ENCODE results near the gene CPED1. TPM values are rescaled to one million over a fixed set of nuclear protein-coding genes. Genes with fewer than 3 reads are reported as not detected.
"Not testable (repeated sequence)": the region's sequence is repeated elsewhere in the genome, so short reads cannot be mapped to it uniquely, and the experiment has no call there.

The CPED1 gene
- total and polyA plus RNA-seq, 4 experiments from 2014 or later: 0.32 TPM; not detected in 3

DNA sequence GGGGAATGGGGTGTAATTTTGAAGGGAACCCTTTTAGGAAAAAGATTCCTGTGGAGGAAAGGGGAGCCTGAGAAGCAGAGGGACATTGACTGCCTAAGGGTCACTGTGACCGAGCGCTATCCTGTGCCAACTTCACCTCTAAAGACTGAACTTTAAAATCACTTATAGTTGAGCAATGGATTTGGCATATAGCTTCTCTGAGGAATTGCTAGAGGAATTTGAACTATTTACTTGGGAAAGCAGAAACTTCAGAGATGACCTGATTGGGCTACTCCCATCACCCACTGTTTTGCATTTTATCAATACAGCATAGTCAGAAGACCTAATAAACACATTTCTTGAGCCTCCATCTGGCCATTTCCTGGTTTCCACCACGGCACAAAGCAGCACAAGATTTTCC lies 316.6 kb downstream of the CPED1 start:
- H3K9me3 ChIP-seq (ENCODE audit: control insufficient read depth in 1 of 2, low read length in 2 of 2): no peaks in the 10 kb centered on the region
- no peak overlapping the region for H3K27ac ChIP-seq (ENCODE audit: low read depth, low read length)
- H3K36me3 Mint-ChIP-seq: no peaks in the 10 kb centered on the region
- no peaks in the 10 kb centered on the region for H3K4me1 Mint-ChIP-seq
- no peaks in the 10 kb centered on the region for H3K4me1 ChIP-seq (ENCODE audit: insufficient read depth, low read length)
- ChIA-PET POLR2A (ENCODE audit: partially characterized antibody) (no interaction called here), CTCF (ENCODE audit: partially characterized antibody) (interaction anchor here (1.2 kb wide), 1 partner anchor 16 kb away, joined by 3 read pairs; no protein-coding TSS in a partner anchor)
- H3K36me3 ChIP-seq (ENCODE audit: insufficient read depth, low read length): no peaks in the 10 kb centered on the region
- peaks cover 0 to 3% (median under 1%) of the 10 kb centered on the region in 8 donors for H3K9me3 Mint-ChIP-seq
- H3K27me3 Mint-ChIP-seq: peaks cover 3 to 10% of the 10 kb centered on the region in 2 donors
- DNase-seq: no peak
- no peak overlapping the region for H3K27ac Mint-ChIP-seq
- no peak overlapping the region for H3K4me3 ChIP-seq (ENCODE audit: low read length in 2 of 2)
- intact Hi-C loops (cut with micrococcal nuclease): no loop called here
- no peaks in the 10 kb centered on the region for H3K27me3 ChIP-seq (ENCODE audit: insufficient read depth, low read length)
- no peak overlapping the region for H3K4me3 Mint-ChIP-seq

DNA sequence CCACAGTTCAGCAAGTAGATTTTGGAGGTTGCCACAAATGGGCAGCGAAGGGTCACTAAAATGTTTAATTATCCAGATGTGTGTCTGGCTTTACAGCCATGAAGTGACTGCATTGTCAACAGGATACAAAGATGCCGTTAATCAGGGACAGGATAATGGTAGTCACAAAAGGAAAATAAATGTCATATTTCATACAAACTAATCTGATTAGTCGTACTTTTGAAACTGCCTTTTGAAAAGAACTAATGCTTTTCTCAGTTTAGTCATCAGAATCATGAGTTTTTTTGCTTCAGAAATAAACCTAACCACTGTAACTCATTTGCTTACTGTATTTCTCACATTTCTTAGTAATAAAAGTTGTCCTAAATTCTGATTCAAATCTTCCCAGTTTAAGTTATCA lies 318.1 kb downstream of the CPED1 start:
- Histone ChIP-seq H3K27me3 (ENCODE audit: insufficient read depth, low read length) (no peaks in the 10 kb centered on the region), H3K27ac (ENCODE audit: low read depth, low read length) (no peak overlapping the region), H3K4me3 (ENCODE audit: low read length in 2 of 2) (no peak overlapping the region), H3K36me3 (ENCODE audit: insufficient read depth, low read length) (no peaks in the 10 kb centered on the region), H3K4me1 (ENCODE audit: insufficient read depth, low read length) (no peaks in the 10 kb centered on the region), H3K9me3 (ENCODE audit: control insufficient read depth in 1 of 2, low read length in 2 of 2) (no peaks in the 10 kb centered on the region)
- ChIA-PET POLR2A (ENCODE audit: partially characterized antibody) (no interaction called here), CTCF (ENCODE audit: partially characterized antibody) (no interaction called here)
- H3K27me3 Mint-ChIP-seq: peaks cover 3 to 10% of the 10 kb centered on the region in 2 donors
- no peak overlapping the region for H3K27ac Mint-ChIP-seq
- H3K4me3 Mint-ChIP-seq: no peak overlapping the region
- intact Hi-C loops (cut with micrococcal nuclease): no loop called here
- DNase-seq: no peak
- no peaks in the 10 kb centered on the region for H3K4me1 Mint-ChIP-seq
- peaks cover 0 to 3% (median 2%) of the 10 kb centered on the region in 8 donors for H3K9me3 Mint-ChIP-seq
- H3K36me3 Mint-ChIP-seq: no peaks in the 10 kb centered on the region

DNA sequence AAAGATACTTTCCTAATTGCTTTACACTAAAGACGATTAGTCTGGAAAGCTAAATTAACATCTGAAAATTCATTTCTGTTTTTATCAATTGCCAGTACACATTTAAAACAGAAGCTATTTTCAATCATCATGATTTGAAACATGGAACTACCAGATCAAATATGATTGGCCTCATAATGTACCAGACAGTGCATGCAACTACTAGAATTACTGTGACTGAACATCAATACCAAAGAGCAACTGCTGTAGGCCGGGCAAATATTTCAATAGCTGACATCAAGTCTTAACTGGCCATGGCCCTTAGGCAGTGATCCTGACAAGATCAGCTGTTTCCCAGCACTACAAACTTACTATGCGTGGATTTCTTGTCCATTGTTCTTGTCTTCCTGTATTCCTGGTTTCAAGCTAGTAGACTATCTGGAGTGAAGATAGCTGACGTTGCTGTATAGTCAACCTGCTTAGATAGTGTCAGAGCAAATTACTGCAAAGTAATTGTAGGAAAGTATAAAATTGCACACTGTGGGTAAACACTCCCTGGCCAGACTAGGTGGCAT lies 318.6 kb downstream of the CPED1 start:
- Mint-ChIP-seq H3K27ac (no peak overlapping the region), H3K4me1 (no peaks in the 10 kb centered on the region), H3K36me3 (no peaks in the 10 kb centered on the region), H3K27me3 (peaks cover 3 to 10% of the 10 kb centered on the region in 2 donors), H3K4me3 (no peak overlapping the region), H3K9me3 (peaks cover 0 to 3% (median 2%) of the 10 kb centered on the region in 8 donors)
- ChIA-PET CTCF (ENCODE audit: partially characterized antibody) (no interaction called here), POLR2A (ENCODE audit: partially characterized antibody) (no interaction called here)
- Histone ChIP-seq H3K27ac (ENCODE audit: low read depth, low read length) (no peak overlapping the region), H3K27me3 (ENCODE audit: insufficient read depth, low read length) (no peaks in the 10 kb centered on the region), H3K4me3 (ENCODE audit: low read length in 2 of 2) (no peak overlapping the region), H3K4me1 (ENCODE audit: insufficient read depth, low read length) (no peaks in the 10 kb centered on the region), H3K36me3 (ENCODE audit: insufficient read depth, low read length) (no peaks in the 10 kb centered on the region), H3K9me3 (ENCODE audit: control insufficient read depth in 1 of 2, low read length in 2 of 2) (no peaks in the 10 kb centered on the region)
- no peak for DNase-seq
- intact Hi-C loops (cut with micrococcal nuclease): no loop called here

- Mint-ChIP-seq H3K9me3 (peaks cover 0 to 3% (median under 1%) of the 10 kb centered on the region in 8 donors), H3K27me3 (peaks cover 1 to 10% of the 10 kb centered on the region in 2 donors), H3K4me3 (no peak overlapping the region), H3K4me1 (no peaks in the 10 kb centered on the region), H3K36me3 (no peaks in the 10 kb centered on the region), H3K27ac (no peak overlapping the region)
- no peaks in the 10 kb centered on the region for H3K4me1 ChIP-seq (ENCODE audit: insufficient read depth, low read length)
- no peak for DNase-seq
- CTCF ChIA-PET (ENCODE audit: partially characterized antibody): no interaction called here
- intact Hi-C loops (cut with micrococcal nuclease): no loop called here
- no peak overlapping the region for H3K27ac ChIP-seq (ENCODE audit: low read depth, low read length)
- no peaks in the 10 kb centered on the region for H3K27me3 ChIP-seq (ENCODE audit: insufficient read depth, low read length)
- H3K9me3 ChIP-seq (ENCODE audit: control insufficient read depth in 1 of 2, low read length in 2 of 2): no peaks in the 10 kb centered on the region
- H3K4me3 ChIP-seq (ENCODE audit: low read length in 2 of 2): no peak overlapping the region
- no peaks in the 10 kb centered on the region for H3K36me3 ChIP-seq (ENCODE audit: insufficient read depth, low read length)
- POLR2A ChIA-PET (ENCODE audit: partially characterized antibody): no interaction called here
These were observed 324.8 kb downstream of the CPED1 start for GRCh38 chr7:121313220-121313792.

- intact Hi-C loops (cut with micrococcal nuclease): no loop called here
These were observed 325.5 kb downstream of the CPED1 start for GRCh38 chr7:121313793-121314676.

DNA sequence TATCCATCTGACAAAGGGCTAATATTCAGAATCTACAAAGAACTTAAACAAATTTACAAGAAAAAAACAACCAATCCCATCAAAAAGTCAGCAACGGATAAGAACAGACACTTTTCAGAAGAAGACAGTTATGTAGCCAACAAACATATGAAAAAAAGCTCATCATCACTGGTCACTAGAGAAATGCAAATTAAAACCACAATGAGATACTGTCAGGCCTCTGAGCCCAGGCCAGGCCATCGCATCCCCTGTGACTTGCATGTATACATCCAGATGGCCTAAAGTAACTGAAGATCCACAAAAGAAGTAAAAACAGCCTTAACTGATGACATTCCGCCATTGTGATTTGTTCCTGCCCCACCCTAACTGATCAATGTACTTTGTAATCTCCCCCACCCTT lies 326.7 kb downstream of the CPED1 start:
- H3K36me3 ChIP-seq (ENCODE audit: insufficient read depth, low read length); POLR2A ChIA-PET (ENCODE audit: partially characterized antibody); H3K9me3 ChIP-seq (ENCODE audit: control insufficient read depth in 1 of 2, low read length in 2 of 2); H3K4me1 ChIP-seq (ENCODE audit: insufficient read depth, low read length); H3K27ac ChIP-seq (ENCODE audit: low read depth, low read length); H3K9me3 Mint-ChIP-seq; H3K4me3 Mint-ChIP-seq; H3K4me1 Mint-ChIP-seq; H3K4me3 ChIP-seq (ENCODE audit: low read length in 2 of 2); H3K27me3 ChIP-seq (ENCODE audit: insufficient read depth, low read length); H3K27ac Mint-ChIP-seq; DNase-seq; intact Hi-C loops (cut with micrococcal nuclease); CTCF ChIA-PET (ENCODE audit: partially characterized antibody); H3K36me3 Mint-ChIP-seq: not testable (repeated sequence)
- peaks cover 1 to 13% of the 10 kb centered on the region in 2 donors for H3K27me3 Mint-ChIP-seq

More at GRCh38 chr7:121313793-121314676, 325.5 kb downstream of the CPED1 start:
- Mint-ChIP-seq H3K36me3 (no peaks in the 10 kb centered on the region), H3K27ac (no peak overlapping the region), H3K4me3 (no peak overlapping the region), H3K4me1 (no peaks in the 10 kb centered on the region), H3K27me3 (peaks cover 1 to 13% of the 10 kb centered on the region in 2 donors), H3K9me3 (peaks cover 0 to 3% (median under 1%) of the 10 kb centered on the region in 8 donors)
- CTCF ChIA-PET (ENCODE audit: partially characterized antibody): no interaction called here
- POLR2A ChIA-PET (ENCODE audit: partially characterized antibody): no interaction called here
- no peak for DNase-seq
- Histone ChIP-seq H3K4me3 (ENCODE audit: low read length in 2 of 2) (no peak overlapping the region), H3K27me3 (ENCODE audit: insufficient read depth, low read length) (no peaks in the 10 kb centered on the region), H3K36me3 (ENCODE audit: insufficient read depth, low read length) (no peaks in the 10 kb centered on the region), H3K9me3 (ENCODE audit: control insufficient read depth in 1 of 2, low read length in 2 of 2) (no peaks in the 10 kb centered on the region), H3K27ac (ENCODE audit: low read depth, low read length) (no peak overlapping the region), H3K4me1 (ENCODE audit: insufficient read depth, low read length) (no peaks in the 10 kb centered on the region)

DNA sequence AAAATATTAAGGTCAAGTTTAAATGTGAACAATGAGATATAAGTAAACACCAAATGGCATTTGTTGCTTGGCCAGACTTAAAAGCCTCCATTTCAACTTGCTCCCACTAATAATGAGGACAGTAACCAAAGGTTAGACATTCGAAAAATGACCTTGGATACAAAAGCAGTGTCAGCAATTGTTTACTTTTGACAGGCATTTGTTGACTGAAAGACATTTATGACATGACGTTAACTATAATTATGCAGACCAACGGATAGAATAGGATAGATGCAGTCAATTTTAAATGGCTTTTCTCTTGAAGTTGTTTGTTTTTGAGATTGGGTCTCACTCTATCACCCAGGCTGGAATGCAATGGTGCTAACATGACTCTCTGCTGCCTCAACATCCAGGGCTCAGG lies 333.9 kb downstream of the CPED1 start:
- H3K27me3 ChIP-seq (ENCODE audit: insufficient read depth, low read length): no peaks in the 10 kb centered on the region
- no peaks in the 10 kb centered on the region for H3K36me3 Mint-ChIP-seq

More for the DNA sequence above, 333.9 kb downstream of the CPED1 start:
- no peak overlapping the region for H3K4me3 ChIP-seq (ENCODE audit: low read length in 2 of 2)
- no peaks in the 10 kb centered on the region for H3K4me1 ChIP-seq (ENCODE audit: insufficient read depth, low read length)
- no peak for DNase-seq
- ChIA-PET CTCF (ENCODE audit: partially characterized antibody) (no interaction called here), POLR2A (ENCODE audit: partially characterized antibody) (no interaction called here)
- H3K9me3 ChIP-seq (ENCODE audit: control insufficient read depth in 1 of 2, low read length in 2 of 2): no peaks in the 10 kb centered on the region
- no peaks in the 10 kb centered on the region for H3K36me3 ChIP-seq (ENCODE audit: insufficient read depth, low read length)
- intact Hi-C loops (cut with micrococcal nuclease): no loop called here
- H3K27ac ChIP-seq (ENCODE audit: low read depth, low read length): no peak overlapping the region
- Mint-ChIP-seq H3K9me3 (no peaks in the 10 kb centered on the region), H3K4me1 (no peaks in the 10 kb centered on the region), H3K27ac (no peak overlapping the region), H3K4me3 (no peak overlapping the region), H3K27me3 (peaks cover 8 to 14% of the 10 kb centered on the region in 2 donors)
